A673 (cell line): Measurements from ENCODE around the gene SRMS.

Experiments
- CTCF ChIP-seq: fragments of 300-800, 200-600 bp; sonication (generic); conservative IDR thresholded peaks from 2 replicates; pipeline ENCODE4 v1.5.1; 2017; ENCODE audit warnings: low read depth, mild to moderate bottlenecking, antibody characterized with exemption, low read length, moderate library complexity, mixed read lengths
- EZH2 ChIP-seq: fragments of 200-600 bp; sonication (generic); IDR thresholded peaks from 2 replicates; pipeline ENCODE4 v1.6.1; 2017; ENCODE audit warnings: borderline replicate concordance, low read depth, mild to moderate bottlenecking, mixed read lengths, antibody characterized with exemption, low read length; ENCODE audit not compliant: poor library complexity, severe bottlenecking

- TF ChIP-seq EZH2 (no peak), CTCF (no peak)
These were observed 11.4 kb upstream of the SRMS start for GRCh38 chr20:63558804-63559484.
